Head of caudate nucleus (tissue), 42 donors: ENCODE results near the gene STAG2.
"Not testable (repeated sequence)": the region's sequence is repeated elsewhere in the genome, so short reads cannot be mapped to it uniquely, and the experiment has no call there.

Experiments used
- DNase-seq, 42 donors: peaks; one replicate each; pipeline versions ENCODE4 v3.0.0 to v3.0.0-alpha.2; 2020 to 2021; ENCODE audit warnings: mixed read lengths in 7 of 42
- intact Hi-C: fragments of 100-400 bp; cut with DNase I; formaldehyde crosslinking; loops from one replicate; pipeline ENCODE4 v1.15.0; 2022

Gene STAG2

DNA sequence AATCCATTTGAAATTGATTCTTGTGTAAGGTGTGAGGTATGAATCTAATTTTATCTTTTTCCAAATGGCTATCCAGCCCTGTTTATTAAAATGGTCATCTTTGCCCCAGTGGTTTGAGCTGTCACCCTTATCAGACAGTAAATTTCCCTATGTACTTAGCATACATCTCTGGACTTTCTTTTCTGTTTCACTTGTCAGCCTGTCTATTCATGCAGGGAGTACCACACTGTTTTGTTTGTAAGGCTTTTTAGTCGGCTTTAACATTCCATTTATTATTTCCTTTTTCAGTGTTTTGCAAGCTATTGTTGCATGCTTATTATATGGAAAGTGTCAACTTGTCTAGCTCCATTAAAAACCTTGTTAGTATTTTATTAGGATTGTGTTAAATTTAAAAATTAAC lies 155.8 kb downstream of the STAG2 start:
- intact Hi-C loops, result no loop called here
- no peak for DNase-seq

DNA sequence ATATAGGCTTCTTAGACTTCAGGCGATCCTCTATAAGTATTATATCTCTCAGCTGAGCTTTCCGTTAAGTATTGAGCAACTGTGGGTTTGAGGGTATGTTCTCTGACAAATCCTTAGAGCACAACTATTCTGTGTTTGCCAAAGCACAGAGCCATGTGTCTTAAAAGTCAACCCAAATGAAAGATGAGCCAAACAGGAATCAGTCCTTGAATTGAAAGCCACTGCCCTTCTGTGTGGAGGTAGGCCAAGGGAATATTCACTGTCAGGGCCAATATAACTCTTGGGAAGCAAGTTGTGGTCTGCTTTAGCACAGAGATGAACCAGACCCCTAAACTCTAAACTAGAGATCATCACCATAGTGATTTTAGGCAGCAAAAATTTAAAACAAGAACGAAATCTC lies 164.0 kb downstream of the STAG2 start:
- DNase-seq, result no peak

DNA sequence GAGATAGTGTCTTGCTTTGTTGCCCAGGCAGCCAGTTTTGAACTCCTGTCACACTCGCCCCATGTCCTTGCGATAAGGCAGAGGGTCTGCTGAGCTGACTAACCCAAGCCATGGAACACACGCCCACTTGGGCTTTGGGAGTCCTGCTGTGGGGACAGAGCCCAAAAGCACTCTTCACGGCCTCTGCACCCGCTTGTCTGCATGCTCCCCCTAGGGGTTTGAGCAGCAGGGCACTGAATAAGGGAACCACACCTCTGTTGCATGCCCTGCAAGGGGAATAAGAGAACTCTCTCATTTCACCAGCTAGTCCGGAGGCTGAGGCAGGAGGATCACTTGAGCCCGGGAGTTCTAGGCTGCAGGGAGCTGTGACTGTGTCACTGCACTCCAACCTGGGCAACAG lies 166.0 kb downstream of the STAG2 start:
- DNase-seq, result no peak
- intact Hi-C loops, result no loop called here

More for the DNA sequence above, 164.0 kb downstream of the STAG2 start:
- intact Hi-C loops, result no loop called here

DNA sequence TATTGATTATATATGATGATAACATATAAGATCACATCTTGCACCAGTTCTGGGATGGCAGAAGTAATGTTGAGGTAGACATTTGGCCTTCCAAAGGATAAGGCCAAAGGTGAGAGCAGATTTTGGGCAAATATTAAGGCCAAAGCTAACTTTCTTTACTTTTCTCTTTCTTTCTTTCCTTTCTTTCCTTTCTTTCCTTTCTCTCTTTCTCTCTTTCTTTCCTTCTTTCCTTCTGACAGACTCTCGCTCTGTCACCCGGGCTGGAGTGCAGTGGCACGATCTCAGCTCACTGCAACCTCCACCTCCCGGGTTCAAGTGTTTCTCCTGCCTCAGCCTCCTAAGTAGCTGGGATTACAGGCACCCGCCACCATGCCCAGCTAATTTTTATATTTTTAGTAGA lies 170.9 kb downstream of the STAG2 start:
- DNase-seq, intact Hi-C loops: not testable (repeated sequence)

DNA sequence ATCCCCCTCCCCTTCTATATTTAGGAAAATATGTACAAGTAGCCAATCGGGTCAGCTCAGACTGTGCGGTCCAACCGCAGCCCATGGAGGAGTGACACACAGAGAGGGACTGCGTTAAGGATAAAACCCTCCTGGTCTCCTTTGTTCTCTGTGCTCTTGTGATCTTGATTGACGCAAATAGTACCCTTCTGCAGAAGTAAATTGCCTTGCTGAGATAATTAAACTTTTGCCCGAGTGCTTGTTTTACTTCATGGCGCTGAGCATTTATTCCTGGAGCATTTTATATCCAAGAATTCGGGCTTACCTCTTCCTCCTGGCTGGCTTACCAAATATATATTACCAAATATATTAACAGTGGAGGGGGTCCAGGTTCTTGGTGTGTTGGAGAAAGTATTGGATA lies 184.2 kb downstream of the STAG2 start:
- intact Hi-C loops, result no loop called here
- DNase-seq, result no peak

DNA sequence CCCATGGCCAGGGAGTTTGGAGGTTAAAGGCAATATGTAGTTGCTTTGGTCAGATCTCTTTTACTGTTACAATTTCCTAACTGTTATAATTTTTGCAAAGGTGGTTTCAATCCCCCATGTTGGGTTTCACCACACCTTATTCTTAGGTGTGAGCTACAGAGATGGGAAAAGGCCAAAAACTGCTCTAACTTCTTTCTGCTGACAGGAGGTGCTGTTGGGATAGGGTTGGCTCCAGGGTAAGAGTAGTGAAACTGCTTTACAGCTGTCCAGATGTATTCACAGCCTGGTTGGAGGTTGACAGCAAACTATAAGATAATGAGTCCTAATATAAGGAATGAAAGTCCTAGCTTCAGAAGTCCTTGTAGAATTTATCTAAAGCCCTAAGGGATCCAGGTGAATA lies 189.7 kb downstream of the STAG2 start:
- no peak for DNase-seq
- intact Hi-C loops, result no loop called here
